CD4-positive, alpha-beta T cell treated with Interleukin-1 beta for 1 hour (primary cell): Measurements from ENCODE around the gene CDK16.

Source experiments
- DNase-seq, 2 donors: peaks; one replicate each; pipeline ENCODE4 v3.0.0-alpha.2; 2020 to 2022

Gene CDK16

GRCh38 chrX:47228550-47229270 lies 10.2 kb downstream of the CDK16 start:
- DNase-seq, result no peak

GRCh38 chrX:47229427-47229826 lies 10.9 kb downstream of the CDK16 start:
- DNase-seq, result no peak

- DNase-seq, result no peak
These were observed 11.8 kb downstream of the CDK16 start for GRCh38 chrX:47230136-47230868.

- no peak for DNase-seq
These were observed 12.7 kb downstream of the CDK16 start for GRCh38 chrX:47231167-47231566.

GRCh38 chrX:47232197-47232802 lies 13.8 kb downstream of the CDK16 start:
- no peak for DNase-seq

- peak; percentile 69 to 78 for DNase-seq
These were observed 14.4 kb downstream of the CDK16 start, which contains the start of gene USP11 for GRCh38 chrX:47232803-47233332. Gene USP11, plus strand, starts transcription at chrX:47233009. Its CDS starts 35 bp downstream, at chrX:47233044.

- peak; percentile 96 to 98 for DNase-seq
These were observed 15.0 kb downstream of the CDK16 start for GRCh38 chrX:47233333-47234113.

GRCh38 chrX:47234583-47234982 lies 16.1 kb downstream of the CDK16 start:
- no peak for DNase-seq

- no peak for DNase-seq
These were observed 17.2 kb downstream of the CDK16 start for GRCh38 chrX:47235691-47236103.

- DNase-seq, result no peak
These were observed 20.7 kb downstream of the CDK16 start for GRCh38 chrX:47239199-47239598.

- DNase-seq, result no peak
These were observed 21.5 kb downstream of the CDK16 start for GRCh38 chrX:47239898-47240545.

GRCh38 chrX:47240619-47241018 lies 22.1 kb downstream of the CDK16 start:
- DNase-seq, result no peak

GRCh38 chrX:47241201-47242011 lies 22.9 kb downstream of the CDK16 start:
- DNase-seq, result no peak

- DNase-seq, result no peak
These were observed 23.8 kb downstream of the CDK16 start for GRCh38 chrX:47242321-47242720.

GRCh38 chrX:47243351-47243750 lies 24.9 kb downstream of the CDK16 start:
- DNase-seq, result no peak

- no peak for DNase-seq
These were observed 26.2 kb downstream of the CDK16 start for GRCh38 chrX:47244676-47245075.

- DNase-seq, result no peak
These were observed 26.7 kb downstream of the CDK16 start for GRCh38 chrX:47245156-47245555.

GRCh38 chrX:47247206-47247998 lies 28.9 kb downstream of the CDK16 start:
- no peak for DNase-seq

- no peak for DNase-seq
These were observed 29.5 kb downstream of the CDK16 start for GRCh38 chrX:47247999-47248320.

GRCh38 chrX:47248576-47248975 lies 30.1 kb downstream of the CDK16 start:
- no peak for DNase-seq

GRCh38 chrX:47250017-47250347 lies 31.5 kb downstream of the CDK16 start:
- DNase-seq, result no peak
